Activated B cell treated with CpG ODN at 0.5 μM for 24 hours (primary cell): ENCODE measurements around the gene CCDC88B. TPM values are rescaled to one million over a fixed set of nuclear protein-coding genes. Genes with fewer than 3 reads are reported as not detected.
A peak's percentile ranks its signal among the peaks of the same experiment; 100 is the strongest.

ENCODE experiments used
- ATAC-seq: fragments of 200-7000 bp; cut with Tn5 transposase; one replicate; pipeline ENCODE4 v1.10.0; 2021; ENCODE audit warnings: low read depth, mild to moderate bottlenecking, moderate library complexity
- CTCF ChIA-PET: fragments of 350-600 bp; sonication (Branson Sonifier 250); formaldehyde crosslinking; loops from one replicate; lab custom pipeline; 2021; ENCODE audit warnings: antibody characterized with exemption; lab: Charles Lee
- POLR2A ChIA-PET: fragments of 350-600 bp; sonication (Branson Sonifier 250); formaldehyde crosslinking; loops from one replicate; lab custom pipeline; 2021; ENCODE audit warnings: antibody characterized with exemption; lab: Charles Lee
- DNase-seq: peaks from one replicate; pipeline ENCODE4 v3.0.0; 2022
- H3K27ac Mint-ChIP-seq: one replicate; pipeline ENCODE4 v1.8.0; 2020; ENCODE audit warnings: mixed read lengths
- H3K27me3 Mint-ChIP-seq: one replicate; pipeline ENCODE4 v1.8.0; 2021; ENCODE audit warnings: mixed read lengths
- H3K36me3 Mint-ChIP-seq: one replicate; pipeline ENCODE4 v1.8.0; 2021; ENCODE audit warnings: low read depth, mixed read lengths
- H3K4me1 Mint-ChIP-seq: one replicate; pipeline ENCODE4 v1.8.0; 2021; ENCODE audit warnings: mixed read lengths
- H3K4me3 Mint-ChIP-seq: one replicate; pipeline ENCODE4 v1.8.0; 2020; ENCODE audit warnings: mild to moderate bottlenecking, mixed read lengths
- H3K9me3 Mint-ChIP-seq: one replicate; pipeline ENCODE4 v1.8.0; 2020; ENCODE audit warnings: mixed read lengths
- CTCF ChIP-seq: fragments of 200-600 bp; IDR thresholded peaks from one replicate; pipeline ENCODE4 v1.8.0; 2022; ENCODE audit warnings: antibody characterized with exemption, mild to moderate bottlenecking
- intact Hi-C: fragments of 100-400 bp; cut with micrococcal nuclease; formaldehyde crosslinking; loops from one replicate; pipeline ENCODE4 v1.15.1; 2024
- total RNA-seq: library from RNA; stranded (reverse); gene quantifications from 2 replicates; pipeline ENCODE4 v1.2.3, GENCODE V29; 2022

Gene CCDC88B
- total RNA-seq, 1 donor from 2014 or later = 201 TPM

GRCh38 chr11:64296830-64297698 is 42.9 kb upstream of the CCDC88B start:
- no peak overlapping the region for H3K4me3 Mint-ChIP-seq
- no peak overlapping the region for H3K27ac Mint-ChIP-seq
- DNase-seq (no peak), ATAC-seq (no peak)
- H3K4me1 Mint-ChIP-seq = peaks cover 25% of the 10 kb centered on the region
- TF ChIP-seq CTCF = no peak
- intact Hi-C loops = no loop called here
- H3K9me3 Mint-ChIP-seq = no peaks in the 10 kb centered on the region
- peaks cover 58% of the 10 kb centered on the region for H3K27me3 Mint-ChIP-seq
- H3K36me3 Mint-ChIP-seq = no peaks in the 10 kb centered on the region
- ChIA-PET POLR2A (no interaction called here), CTCF (no interaction called here)

- DNase-seq = no peak
- TF ChIP-seq CTCF = no peak
- POLR2A ChIA-PET = no interaction called here
- CTCF ChIA-PET = no interaction called here
- Mint-ChIP-seq H3K36me3 (no peaks in the 10 kb centered on the region), H3K4me3 (no peak overlapping the region), H3K27me3 (peaks cover 56% of the 10 kb centered on the region), H3K9me3 (no peaks in the 10 kb centered on the region), H3K27ac (no peak overlapping the region), H3K4me1 (peaks cover 22% of the 10 kb centered on the region)
- intact Hi-C loops = no loop called here
- ATAC-seq = no peak
These were observed 42.2 kb upstream of the CCDC88B start for GRCh38 chr11:64297699-64298358.

DNA sequence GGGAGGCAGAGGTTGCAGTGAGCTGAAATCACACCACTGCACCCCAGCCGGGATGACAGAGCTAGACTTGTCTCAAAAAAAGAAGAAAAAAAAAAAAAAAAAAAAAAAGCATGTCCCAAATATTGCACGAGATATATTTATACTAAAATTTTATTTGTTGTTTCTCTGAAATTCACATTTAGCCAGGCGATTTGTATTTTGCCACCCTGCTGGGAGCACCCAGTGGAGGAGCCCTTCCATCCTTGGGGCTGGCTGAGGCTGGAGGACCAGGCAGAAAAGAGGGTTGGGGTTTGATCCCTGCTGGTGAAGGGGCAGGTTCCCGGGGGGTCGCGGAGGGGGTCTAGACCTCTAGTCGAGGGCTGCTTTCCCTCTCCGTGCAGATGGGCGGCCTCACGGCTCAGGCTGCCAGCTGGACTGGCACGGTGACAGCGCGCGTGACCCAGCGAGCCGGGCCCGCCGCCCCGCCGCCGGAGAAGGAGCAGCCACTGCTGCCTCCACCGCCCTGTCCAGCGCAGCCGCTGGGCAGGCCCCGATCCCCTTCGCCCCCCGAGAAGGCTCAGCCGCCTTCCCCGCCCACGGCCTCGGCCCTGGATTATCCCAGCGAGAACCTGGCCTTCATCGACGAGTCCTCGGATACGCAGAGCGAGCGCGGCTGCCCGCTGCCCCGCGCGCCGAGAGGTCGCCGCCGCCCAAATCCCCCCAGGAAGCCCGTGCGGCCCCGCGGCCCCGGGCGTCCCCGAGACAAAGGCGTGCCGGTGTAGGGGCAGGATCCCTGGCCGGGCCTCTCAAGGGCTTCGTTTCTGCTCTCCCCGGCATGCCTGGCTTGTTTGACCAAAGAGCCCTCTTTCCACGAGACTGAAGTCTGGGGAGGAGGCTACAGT is 40.8 kb upstream of the CCDC88B start:
- H3K4me1 Mint-ChIP-seq = peaks cover 26% of the 10 kb centered on the region
- H3K9me3 Mint-ChIP-seq = no peaks in the 10 kb centered on the region
- intact Hi-C loops = no loop called here
- POLR2A ChIA-PET = interaction anchor here (0.6 to 0.7 kb wide), 5 partner anchors 73 to 1277 kb away, joined by 3 to 13 read pairs (median 4); partner anchors contain the start of gene FERMT3
- H3K4me3 Mint-ChIP-seq = peak overlapping the region; percentile 53
- no peak for TF ChIP-seq CTCF
- DNase-seq (peak; percentile 31), ATAC-seq (no peak)
- H3K36me3 Mint-ChIP-seq = no peaks in the 10 kb centered on the region
- H3K27ac Mint-ChIP-seq = no peak overlapping the region
- CTCF ChIA-PET = no interaction called here
- peaks cover 46% of the 10 kb centered on the region for H3K27me3 Mint-ChIP-seq

DNA sequence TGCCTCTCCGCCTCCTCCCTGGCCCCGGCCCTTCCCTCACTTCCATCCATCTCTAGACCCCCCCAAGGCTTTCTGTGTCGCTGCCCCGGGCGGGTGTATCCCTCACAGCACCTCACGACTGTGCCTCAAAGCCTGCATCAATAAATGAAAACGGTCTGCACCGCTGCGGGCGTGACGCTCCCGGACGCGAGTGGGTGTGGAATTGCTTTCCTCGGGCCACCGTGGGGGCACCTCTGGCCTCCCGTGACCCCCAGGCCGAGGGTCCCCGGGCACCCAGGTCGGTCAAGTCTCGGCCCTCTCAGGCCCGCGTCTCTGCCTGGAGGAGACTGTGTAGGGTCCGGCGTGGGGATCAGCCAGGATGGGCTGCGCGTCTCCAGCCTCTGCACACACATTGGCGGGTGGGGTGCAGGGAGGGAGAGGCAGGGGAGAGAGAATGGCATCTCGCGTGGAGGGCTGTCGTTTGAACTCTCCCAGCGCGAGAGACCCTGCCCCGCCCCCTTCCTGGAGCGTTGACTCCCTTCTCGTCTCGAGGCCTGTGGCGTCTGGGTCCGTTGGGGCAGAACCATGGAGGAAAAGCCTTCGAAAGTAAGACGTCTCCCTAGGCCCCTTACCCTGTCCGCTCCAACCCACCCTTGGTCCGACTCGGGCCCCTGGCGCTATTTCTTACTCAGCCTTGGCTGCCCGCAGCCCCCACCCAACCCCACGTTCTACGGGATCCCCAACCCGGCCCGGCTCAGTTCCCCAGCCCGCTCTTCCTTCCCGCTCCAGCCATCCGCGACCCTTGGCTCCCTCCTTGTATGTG is 40.0 kb upstream of the CCDC88B start, which contains the start of gene CATSPERZ:
Gene CATSPERZ (plus strand): TSS at position 512 of the 802 bp plus-strand sequence. CDS start 53 bp downstream, at position 565.
- Mint-ChIP-seq H3K36me3 (no peaks in the 10 kb centered on the region), H3K4me3 (peak within 1 kb of the TSS; percentile 76), H3K27ac (peak within 1 kb of the TSS; percentile 66), H3K9me3 (no peaks in the 10 kb centered on the region), H3K4me1 (peaks cover 28% of the 10 kb centered on the region), H3K27me3 (peaks cover 41% of the 10 kb centered on the region)
- CTCF ChIA-PET = interaction anchor here (0.7 to 5.7 kb wide), 12 partner anchors 8 to 149 kb away, joined by 3 to 147 read pairs (median 5); partner anchors contain the start of genes BAD, FERMT3, FKBP2 and GPR137
- no peak for TF ChIP-seq CTCF
- POLR2A ChIA-PET = interaction anchor here (0.6 to 2.1 kb wide), 8 partner anchors 16 to 1662 kb away, joined by 3 to 12 read pairs (median 6); partner anchors contain the start of genes FERMT3 and STIP1
- intact Hi-C loops = loop anchor here (5.0 kb wide), 1 partner anchor 533 kb away; the partner anchor contains the start of gene ZFTA
- ATAC-seq = no peak
- DNase-seq = no peak
